Parathyroid adenoma (tissue), 2 donors: ENCODE measurements around the gene PPFIA2.

Experiments
- H2AFZ ChIP-seq: fragments of 300-600 bp; sonication (generic); one replicate; pipeline ENCODE4 v1.7.0; 2017; ENCODE audit warnings: antibody characterized with exemption, mild to moderate bottlenecking
- H3K27ac ChIP-seq: fragments of 300-600 bp; sonication (generic); one replicate; pipeline ENCODE4 v1.7.0; 2017
- H3K27me3 ChIP-seq: fragments of 300-600 bp; sonication (generic); one replicate; pipeline ENCODE4 v1.7.0; 2017; ENCODE audit warnings: low read length; ENCODE audit not compliant: control insufficient read depth, insufficient read depth
- H3K36me3 ChIP-seq: fragments of 300-600 bp; sonication (generic); one replicate; pipeline ENCODE4 v1.7.0; 2017; ENCODE audit warnings: low read length; ENCODE audit not compliant: control insufficient read depth, insufficient read depth
- H3K4me1 ChIP-seq: fragments of 300-600 bp; sonication (generic); one replicate; pipeline ENCODE4 v1.7.0; 2017; ENCODE audit warnings: control low read depth
- H3K4me2 ChIP-seq: fragments of 300-600 bp; sonication (generic); one replicate; pipeline ENCODE4 v1.7.0; 2017; ENCODE audit warnings: low read length
- H3K4me3 ChIP-seq: fragments of 300-600 bp; sonication (generic); one replicate; pipeline ENCODE4 v1.7.0; 2017; ENCODE audit warnings: low read depth, low read length
- H3K79me2 ChIP-seq: fragments of 300-600 bp; sonication (generic); one replicate; pipeline ENCODE4 v1.7.0; 2017; ENCODE audit warnings: control low read depth
- H3K9ac ChIP-seq: fragments of 300-600 bp; sonication (generic); one replicate; pipeline ENCODE4 v1.7.0; 2017; ENCODE audit warnings: mild to moderate bottlenecking
- H3K9me3 ChIP-seq: fragments of 300-600 bp; sonication (generic); one replicate; pipeline ENCODE4 v1.7.0; 2017; ENCODE audit warnings: low read length; ENCODE audit not compliant: control insufficient read depth
- TF ChIP-seq, protein P1 (sequence below): fragments of 300-600 bp; sonication (generic); IDR thresholded peaks from one replicate; pipeline ENCODE4 v1.7.0; 2017; ENCODE audit warnings: antibody characterized with exemption, mild to moderate bottlenecking
- donor health status: primary hyperparathyroidism.

The PPFIA2 gene

DNA sequence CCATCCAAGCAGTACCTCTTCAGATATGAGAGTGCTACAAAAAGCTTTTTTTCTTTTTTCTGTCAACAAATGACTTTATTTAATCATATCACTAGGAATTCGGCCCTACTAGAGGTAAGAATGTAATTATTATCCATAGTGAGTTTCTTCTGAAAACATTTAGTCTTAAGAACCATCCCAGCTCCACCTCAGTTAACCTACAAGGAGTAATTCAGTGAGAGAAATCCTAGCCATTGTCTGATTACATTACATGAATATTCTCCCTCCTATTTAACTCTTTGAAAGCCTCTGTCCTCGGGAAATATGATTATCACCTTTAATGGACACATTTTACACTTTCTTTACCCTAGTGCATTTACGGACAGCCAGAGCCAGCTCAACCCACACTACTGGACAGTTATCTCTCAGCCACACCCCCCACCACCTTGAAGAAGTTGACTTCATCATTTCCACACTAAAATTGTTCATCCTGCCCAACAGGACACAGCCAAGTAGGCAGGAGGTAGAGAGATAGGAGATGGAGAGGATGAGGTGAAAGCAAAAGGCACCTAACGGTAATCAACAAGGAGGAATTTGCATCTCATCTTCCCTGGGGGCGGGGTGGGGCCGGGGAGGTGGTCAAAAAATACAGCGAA lies 1.3 kb downstream of the PPFIA2 start:
- Histone ChIP-seq H3K27me3 (no peaks in the 10 kb centered on the region), H3K4me2 (no peak overlapping the region), H2AFZ (no peak overlapping the region), H3K9me3 (no peaks in the 10 kb centered on the region), H3K27ac (no peak overlapping the region), H3K79me2 (no peaks in the 10 kb centered on the region), H3K4me3 (no peak overlapping the region), H3K36me3 (no peaks in the 10 kb centered on the region), H3K9ac (no peak overlapping the region), H3K4me1 (no peaks in the 10 kb centered on the region)
- TF ChIP-seq, protein P1, sequence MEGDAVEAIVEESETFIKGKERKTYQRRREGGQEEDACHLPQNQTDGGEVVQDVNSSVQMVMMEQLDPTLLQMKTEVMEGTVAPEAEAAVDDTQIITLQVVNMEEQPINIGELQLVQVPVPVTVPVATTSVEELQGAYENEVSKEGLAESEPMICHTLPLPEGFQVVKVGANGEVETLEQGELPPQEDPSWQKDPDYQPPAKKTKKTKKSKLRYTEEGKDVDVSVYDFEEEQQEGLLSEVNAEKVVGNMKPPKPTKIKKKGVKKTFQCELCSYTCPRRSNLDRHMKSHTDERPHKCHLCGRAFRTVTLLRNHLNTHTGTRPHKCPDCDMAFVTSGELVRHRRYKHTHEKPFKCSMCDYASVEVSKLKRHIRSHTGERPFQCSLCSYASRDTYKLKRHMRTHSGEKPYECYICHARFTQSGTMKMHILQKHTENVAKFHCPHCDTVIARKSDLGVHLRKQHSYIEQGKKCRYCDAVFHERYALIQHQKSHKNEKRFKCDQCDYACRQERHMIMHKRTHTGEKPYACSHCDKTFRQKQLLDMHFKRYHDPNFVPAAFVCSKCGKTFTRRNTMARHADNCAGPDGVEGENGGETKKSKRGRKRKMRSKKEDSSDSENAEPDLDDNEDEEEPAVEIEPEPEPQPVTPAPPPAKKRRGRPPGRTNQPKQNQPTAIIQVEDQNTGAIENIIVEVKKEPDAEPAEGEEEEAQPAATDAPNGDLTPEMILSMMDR = no peak

DNA sequence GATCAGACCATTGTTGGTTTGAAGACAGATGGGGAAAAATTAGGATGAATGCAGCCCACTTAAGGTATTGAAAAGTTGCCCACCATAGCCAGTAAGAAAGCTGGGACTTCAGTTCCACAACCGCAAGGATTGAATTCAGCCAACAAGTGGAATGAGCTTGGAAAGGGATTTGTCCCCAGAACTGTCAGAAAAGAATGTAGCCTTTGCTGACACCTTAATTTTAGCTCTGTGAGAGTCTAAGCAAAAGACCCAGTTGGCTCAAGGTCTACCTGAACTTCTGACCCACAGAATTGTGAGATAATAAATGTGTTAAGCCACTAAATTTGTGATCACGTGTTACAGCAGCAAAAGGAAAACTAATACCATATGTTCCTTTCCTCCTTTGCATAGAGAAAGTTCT lies 29.4 kb downstream of the PPFIA2 start:
- Histone ChIP-seq H3K4me2 (no peak overlapping the region), H3K27me3 (no peaks in the 10 kb centered on the region), H3K9ac (no peak overlapping the region), H3K4me1 (no peaks in the 10 kb centered on the region), H3K4me3 (no peak overlapping the region), H2AFZ (no peak overlapping the region), H3K9me3 (no peaks in the 10 kb centered on the region), H3K79me2 (no peaks in the 10 kb centered on the region), H3K36me3 (no peaks in the 10 kb centered on the region), H3K27ac (no peak overlapping the region)
- TF ChIP-seq, protein P1 = no peak

DNA sequence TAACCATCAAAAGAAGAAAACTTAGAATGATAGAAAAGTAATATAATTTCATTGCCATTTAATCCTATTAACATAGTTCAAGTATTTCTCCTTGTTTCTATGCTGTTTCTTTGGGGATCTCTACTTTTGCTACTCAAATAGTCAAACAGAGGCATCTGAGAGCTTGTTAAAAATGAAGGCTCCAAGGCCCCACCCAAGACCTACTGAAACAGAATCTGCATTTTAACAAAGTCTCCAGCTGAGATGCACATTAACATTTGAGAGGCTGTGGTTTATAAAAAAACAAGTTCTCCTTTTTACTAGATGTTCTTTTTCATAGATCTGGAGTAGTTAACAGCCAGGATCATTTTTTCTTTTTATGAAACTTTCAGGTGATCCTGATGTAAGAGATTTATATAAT lies 31.8 kb downstream of the PPFIA2 start:
- Histone ChIP-seq H3K4me1 (no peaks in the 10 kb centered on the region), H3K4me3 (no peak overlapping the region), H3K9ac (no peak overlapping the region), H3K4me2 (no peak overlapping the region), H3K36me3 (no peaks in the 10 kb centered on the region), H2AFZ (no peak overlapping the region), H3K27ac (no peak overlapping the region), H3K9me3 (no peaks in the 10 kb centered on the region), H3K79me2 (no peaks in the 10 kb centered on the region), H3K27me3 (no peaks in the 10 kb centered on the region)
- TF ChIP-seq, protein P1 = no peak

DNA sequence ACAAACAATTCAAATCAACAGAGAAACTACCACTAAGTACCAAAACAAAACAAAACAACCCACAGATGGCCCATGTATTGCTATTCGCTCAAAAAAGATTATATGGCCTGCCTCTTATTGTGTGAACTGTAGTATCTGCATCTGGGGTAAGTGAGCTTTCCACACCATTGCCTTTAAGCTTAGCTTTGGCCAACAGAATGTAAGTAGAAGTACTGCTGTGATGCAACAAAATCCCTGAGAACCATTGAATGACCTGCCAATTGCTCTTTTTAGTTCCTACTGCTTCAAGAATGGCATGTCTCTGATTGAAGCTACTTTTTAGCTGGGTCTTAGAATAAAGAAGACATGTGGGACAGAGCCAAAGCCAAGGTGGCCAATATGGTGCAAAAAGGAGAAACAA lies 32.5 kb downstream of the PPFIA2 start:
- H3K9ac ChIP-seq = no peak overlapping the region
- no peak overlapping the region for H2AFZ ChIP-seq
- H3K4me1 ChIP-seq = no peaks in the 10 kb centered on the region
- H3K4me2 ChIP-seq = no peak overlapping the region
- H3K4me3 ChIP-seq = no peak overlapping the region
- TF ChIP-seq, protein P1 = no peak
- no peaks in the 10 kb centered on the region for H3K36me3 ChIP-seq
- no peak overlapping the region for H3K27ac ChIP-seq
- H3K27me3 ChIP-seq = no peaks in the 10 kb centered on the region
- no peaks in the 10 kb centered on the region for H3K9me3 ChIP-seq
- H3K79me2 ChIP-seq = no peaks in the 10 kb centered on the region

DNA sequence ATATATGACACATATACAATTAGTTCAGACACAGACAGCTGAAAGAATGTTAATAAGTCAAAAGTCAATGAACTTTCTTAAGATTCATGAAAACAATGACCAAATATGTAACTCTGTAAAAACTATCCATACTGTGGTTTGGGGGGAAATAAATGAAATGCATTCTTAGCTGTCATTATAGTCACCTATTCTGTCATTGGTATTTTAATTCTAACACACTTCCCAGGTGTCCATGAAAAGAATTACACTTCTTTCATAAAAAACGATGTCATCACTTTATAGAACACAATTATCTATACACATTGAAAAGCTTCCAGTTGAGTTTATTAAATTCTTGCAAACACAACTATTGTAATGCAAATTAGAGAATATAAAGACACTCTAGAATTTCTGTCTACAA lies 35.8 kb downstream of the PPFIA2 start:
- Histone ChIP-seq H3K4me1 (no peaks in the 10 kb centered on the region), H3K27ac (no peak overlapping the region), H3K9ac (no peak overlapping the region), H3K9me3 (no peaks in the 10 kb centered on the region), H2AFZ (no peak overlapping the region), H3K36me3 (no peaks in the 10 kb centered on the region), H3K79me2 (no peaks in the 10 kb centered on the region), H3K4me3 (no peak overlapping the region), H3K27me3 (no peaks in the 10 kb centered on the region), H3K4me2 (no peak overlapping the region)
- TF ChIP-seq, protein P1 = no peak
